GM21390 (cell line): ENCODE results near the gene PRKN.
"Not testable (repeated sequence)": the region's sequence is repeated elsewhere in the genome, so short reads cannot be mapped to it uniquely, and the experiment has no call there.

Experiments used
- ATAC-seq: cut with Tn5 transposase; IDR thresholded peaks from one replicate; pipeline ENCODE4 v1.9.1; 2021; ENCODE audit not compliant: unreplicated experiment

The PRKN gene

DNA sequence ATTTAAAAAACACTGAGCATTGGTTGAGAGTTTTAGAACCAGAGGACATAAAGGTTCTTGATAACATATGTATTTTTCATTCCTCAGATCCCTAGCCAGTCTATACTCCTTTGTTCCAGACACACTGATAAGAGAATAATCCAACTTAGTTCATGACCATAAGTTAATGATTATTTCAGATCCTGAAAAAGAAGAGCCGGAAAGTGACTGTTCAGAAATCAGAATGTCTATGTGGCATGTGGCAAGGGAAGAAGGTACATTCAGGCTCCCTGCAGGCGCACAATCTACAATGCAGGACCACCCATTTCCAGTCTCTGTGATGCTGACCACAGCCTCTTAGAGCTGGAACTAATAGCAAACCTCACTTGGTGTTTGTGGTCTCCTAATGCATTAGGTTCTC, 787.0 kb downstream of the PRKN start:
- ATAC-seq: no peak

DNA sequence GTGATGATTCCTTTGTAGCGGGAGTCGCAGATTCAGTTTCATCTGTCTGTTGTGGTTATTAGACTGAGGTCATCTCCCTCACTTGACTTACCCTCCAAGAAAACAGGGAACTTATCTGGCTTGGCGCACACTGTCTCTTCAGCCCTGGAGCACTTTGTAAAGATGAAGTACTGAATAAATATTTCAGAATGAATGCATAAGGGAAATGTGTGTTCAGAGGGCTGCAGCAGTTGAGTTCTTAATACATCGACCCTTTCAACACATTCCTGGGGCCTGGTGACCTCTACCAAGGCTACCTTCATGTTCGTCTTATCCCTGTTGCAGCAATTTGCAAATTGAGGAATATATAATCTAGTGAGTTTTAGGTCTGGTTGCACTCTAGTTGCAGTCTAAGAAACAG, 801.2 kb downstream of the PRKN start:
- ATAC-seq: no peak

DNA sequence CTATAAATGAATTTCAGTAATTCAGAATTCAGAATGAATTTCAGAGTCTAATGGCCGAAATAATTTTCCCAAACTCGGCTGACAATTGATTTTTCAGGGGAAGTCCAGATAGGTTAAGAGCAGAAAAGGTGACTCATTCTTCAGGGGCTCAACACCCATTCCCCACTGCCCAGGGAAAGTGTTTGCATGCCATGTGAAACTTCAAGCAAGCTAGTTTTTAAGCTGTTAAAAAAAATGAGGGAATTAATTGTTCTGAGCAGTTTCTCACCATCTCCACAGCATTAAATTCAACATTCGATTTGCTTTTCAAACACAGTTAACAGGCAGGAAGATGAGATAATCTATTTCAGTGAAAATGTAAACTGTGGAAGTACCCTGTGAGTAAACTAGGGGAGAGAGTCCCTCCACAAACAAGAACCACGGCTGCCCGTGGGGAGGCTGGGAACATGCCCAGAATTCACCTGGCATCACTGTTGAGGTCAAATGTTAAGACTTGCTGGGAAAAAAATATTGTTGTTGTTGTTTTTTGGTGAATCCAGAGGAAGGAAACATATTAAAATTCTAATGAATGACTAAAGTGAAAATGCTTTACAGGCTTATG, 803.0 kb downstream of the PRKN start:
- ATAC-seq: no peak

DNA sequence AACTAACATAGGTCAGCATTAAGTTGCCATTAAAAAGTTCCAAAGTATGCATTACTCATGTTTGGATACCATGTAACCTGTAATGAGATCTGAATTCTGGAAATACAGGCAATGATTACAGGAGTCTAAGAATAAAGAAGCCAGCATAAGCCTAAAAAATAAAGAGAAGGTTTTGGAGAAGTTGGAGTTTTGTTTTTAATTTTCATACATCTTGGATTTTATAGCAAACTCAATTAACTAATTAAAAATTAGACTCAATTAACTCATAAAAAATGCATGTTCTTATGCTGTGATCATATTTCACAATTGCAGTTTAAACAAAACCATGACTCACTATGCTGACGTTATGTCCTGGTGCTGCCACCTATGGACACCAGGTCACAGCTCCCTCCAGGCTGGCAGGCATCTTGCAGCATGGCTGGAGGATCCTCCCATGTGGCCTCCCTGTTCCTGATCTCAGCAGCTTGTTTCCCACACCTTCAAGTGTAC, 804.9 kb downstream of the PRKN start:
- no peak for ATAC-seq

DNA sequence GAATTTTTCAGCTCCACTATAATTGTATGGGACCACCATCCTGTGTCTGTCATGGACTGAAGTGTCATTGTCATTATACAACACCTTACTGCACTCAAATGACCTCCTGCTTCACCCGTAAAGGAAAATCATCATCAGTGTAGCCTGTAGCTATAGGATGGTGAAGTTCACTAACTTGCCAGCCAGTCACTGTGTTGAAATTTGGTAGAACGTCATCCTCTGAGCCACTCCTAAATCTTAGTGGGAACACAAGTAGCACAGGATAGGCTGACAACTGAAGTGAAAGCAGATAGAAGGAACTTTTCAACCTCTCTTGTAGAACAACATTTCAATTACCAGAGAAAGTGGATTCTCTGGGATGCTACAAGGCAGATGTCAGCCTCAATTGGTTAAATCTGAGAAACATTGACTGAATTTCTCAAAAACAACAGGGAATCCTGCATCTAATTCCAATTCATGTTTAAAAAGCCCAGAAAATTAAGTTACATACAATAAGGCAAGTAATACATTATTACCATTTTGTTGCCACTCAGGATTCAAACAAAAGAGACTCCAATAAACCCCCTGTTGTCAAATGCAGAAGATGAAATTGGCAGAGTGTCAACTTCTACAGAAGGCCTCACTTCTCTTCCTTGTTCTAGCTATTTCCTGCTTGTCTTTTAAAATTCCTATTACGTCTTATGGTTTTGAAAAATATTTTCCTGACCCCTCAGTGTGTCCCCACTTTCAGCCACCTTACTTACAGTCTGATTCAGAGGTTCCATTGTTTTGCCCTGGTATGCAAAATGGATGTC, 805.8 kb downstream of the PRKN start:
- no peak for ATAC-seq

DNA sequence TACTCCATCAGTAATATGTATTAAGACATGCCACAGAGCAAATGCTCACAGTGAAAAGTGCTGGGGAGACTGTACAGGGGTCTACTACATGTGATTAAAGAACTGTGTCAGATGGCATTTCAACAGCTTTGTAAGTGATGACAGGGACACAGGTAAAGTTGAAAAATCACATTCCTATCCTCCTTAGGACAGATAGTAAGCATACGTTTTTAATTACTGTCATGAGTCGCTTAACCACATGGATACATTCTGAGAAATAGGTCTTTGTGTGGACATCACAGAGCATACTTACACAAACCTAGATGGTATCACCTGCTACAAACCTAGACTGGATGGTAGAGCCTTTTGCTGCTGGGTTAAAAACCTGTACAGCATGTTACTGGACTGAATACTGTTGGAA, 807.9 kb downstream of the PRKN start:
- no peak for ATAC-seq

DNA sequence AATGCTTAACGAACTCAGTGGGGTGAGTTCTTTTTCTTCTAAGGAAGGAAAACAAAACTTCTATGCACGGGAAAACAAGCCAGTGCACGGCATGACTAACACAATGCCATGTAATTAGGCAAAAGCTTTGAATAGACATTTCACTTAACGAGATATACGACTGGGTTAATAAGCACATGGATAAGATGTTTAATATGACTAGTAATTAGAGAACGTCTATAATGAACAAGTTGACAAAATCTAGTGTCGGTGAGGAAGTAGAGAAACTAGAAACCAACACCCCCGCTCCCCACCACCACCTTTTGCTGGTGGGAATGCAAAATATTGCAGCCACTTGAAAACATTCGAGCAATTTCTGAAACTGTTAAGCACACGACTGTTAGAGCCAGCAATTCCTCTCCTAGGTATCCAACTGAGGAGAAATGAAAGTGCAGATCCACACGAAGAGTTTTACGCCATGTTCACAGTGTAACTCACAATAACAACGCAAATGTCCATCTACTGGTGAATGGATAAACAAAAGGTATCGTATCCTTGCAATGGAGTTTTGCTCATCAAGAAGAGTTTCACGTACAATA, 808.8 kb downstream of the PRKN start:
- ATAC-seq: no peak

DNA sequence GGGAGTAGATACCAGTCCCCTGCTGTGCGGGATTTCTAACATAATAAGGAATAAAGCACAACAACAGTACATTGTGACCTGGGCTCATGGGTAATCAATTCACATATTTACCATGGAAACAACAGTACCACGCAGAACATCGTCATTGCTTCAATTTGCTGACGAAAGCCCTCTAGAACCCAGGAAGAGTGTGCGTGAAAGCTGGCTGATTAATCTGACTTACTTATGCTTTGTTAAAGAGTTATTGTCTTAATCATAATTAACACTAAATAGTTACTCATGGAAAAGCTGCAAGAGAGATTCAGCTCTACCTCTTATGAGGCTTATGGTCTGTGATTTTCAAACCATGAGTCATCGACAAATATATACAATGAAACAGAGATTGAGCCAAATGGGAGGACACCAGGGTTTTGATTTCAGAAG, 809.4 kb downstream of the PRKN start:
- no peak for ATAC-seq

DNA sequence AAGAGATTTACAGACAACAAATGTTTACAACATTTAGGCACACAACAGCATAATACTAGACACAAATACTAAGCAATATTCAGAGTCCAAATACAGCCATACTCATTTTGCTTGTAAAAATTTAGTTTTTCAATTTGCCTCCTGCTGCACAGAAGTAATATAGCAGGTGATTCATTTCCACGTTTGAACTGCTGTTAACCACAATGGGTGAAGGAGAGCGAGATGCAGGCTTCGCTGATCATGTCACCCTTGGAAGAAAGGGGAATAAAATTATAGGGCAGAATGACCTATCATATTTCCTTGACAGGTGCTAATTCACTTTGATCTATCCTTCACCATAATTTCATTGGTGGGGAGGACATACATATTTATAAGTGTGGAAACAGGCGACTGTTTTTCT, 809.9 kb downstream of the PRKN start:
- ATAC-seq: no peak

DNA sequence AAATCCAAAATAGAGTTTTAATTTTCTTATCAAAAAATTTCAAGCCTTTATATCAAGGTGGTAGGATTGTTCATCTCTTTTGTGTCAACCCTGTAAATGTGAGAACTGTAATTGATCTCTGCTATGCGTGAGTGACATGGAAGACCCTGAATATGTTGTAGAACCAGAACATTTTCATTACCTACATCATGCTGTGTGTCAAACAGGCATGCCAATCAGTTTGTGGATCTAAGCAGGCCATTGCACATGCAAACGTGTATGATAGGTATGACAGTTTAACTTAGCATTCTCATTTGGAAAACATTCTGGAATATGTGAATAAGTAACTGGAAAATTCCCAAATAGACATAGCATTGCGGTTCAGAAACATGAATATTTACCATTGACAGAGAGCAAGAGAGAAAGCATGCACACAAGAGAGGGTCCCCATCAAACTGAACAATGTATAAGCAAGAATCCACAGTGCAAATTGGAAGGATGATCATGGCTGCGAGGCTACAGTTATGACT, 812.1 kb downstream of the PRKN start:
- no peak for ATAC-seq

DNA sequence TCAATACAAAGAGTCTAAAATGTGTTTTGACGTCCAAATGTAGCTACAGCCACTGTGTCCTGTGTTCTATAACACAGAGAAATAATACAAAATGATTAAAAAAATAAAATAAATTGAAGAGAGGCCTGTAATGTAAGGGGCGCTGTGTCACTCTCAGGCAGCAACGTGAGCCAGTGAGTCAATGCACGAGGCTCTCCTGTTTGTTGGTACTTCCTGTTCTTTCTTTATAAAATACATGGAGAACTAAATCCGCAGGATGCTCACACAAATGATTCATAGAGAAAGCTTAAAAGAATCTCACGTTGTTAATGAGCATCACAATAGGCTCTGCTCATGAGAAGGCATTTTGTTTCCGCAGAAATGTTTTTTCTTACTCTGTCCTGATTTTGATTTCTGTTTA, 818.7 kb downstream of the PRKN start:
- ATAC-seq: no peak

DNA sequence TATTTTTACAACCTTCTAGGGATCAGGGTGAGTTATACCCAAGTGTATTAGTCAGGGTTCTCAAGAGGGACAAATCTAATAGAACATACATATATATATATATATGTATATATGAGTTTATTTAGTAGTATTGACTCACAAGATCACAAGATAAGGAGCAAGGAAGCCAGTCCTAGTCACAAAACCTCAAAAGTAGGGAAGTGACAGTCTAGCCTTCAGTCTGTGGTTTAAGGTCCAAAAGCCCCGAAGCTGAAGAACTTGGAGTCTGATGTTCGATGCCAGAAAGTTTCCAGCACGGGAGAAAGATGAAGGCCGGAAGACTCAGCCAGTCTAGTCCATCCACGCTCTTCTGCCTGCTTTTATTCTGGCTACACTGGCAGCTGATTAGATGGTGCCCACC, 821.0 kb downstream of the PRKN start:
- ATAC-seq: no peak

DNA sequence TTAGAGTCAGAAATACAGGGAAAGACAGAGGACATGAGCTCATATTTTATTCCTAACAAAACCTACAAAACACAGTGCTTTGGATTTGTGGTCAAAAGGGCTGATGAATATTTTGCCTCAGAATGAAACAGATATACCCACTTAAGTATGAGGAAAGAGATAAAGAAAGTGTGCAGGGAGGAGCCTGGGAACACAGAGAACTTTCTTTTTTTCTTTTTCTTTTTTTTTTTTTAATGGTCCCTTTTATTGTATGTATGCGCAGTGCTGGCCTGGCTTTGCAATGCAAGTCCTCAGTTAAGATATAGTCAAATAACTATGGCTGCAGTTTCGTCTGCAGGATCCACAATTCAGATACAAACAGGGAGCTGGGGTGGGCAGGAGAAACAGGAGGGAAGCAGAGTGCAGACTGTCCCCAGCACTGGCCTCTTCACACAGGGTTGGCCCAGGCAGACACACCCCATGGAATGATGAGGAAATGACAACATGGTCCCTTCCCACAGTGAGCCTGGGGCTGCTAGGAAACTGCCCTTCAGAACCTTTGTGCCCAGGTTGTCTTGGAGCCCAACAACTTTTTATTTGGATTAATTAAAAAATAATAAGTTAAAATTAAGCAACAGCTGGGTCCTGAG, 823.9 kb downstream of the PRKN start:
- no peak for ATAC-seq

DNA sequence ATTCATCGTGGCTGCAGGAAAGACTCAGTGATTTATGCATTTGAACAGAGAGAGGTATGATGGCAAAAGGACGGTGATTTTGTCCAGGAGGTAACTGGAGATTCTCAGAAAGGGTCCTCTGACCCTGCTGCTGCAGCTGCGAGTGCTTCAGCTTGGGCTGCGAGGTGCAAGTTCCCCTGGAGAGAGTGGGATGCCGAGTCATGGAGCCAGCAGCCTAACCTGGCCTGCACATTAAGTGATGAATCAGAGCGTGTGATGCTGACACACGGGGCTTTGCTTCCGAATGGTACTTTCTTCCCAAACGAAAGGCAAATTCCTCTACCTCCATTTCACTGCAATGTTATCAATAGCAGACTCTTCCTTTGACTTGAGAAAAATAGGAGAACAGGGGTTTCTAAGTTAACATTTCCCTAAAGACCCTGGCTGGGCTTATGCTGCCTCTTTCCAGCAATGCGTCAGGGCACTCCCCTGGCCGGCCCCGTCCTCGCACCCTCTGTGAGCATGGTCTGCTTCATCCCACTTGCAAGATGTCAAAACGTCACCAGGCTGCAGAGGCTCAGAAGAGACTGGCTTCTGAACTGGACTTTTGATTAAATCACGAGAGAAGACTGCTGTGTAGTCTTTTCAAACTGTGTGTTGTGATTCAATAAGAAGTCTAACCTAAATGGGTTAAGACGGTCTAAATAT, 825.7 kb downstream of the PRKN start:
- ATAC-seq: no peak

DNA sequence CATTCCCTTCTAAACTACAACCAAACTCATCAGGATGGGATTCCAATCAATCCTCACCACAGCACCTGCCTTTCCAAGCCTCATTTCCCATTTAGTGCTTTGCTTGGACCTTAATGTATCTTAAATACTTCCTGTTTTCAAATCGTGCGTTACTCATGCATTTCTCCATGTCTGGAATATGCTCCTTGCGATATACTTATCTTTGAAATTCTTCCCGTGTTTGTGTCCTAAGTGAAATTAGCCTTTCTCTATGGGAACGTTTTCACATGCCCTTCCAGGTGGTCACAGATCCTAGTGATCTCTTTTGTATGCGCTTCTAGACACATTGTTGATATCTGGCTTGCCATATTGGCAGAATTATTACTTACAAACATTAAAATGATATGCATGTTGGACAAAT, 833.1 kb downstream of the PRKN start:
- no peak for ATAC-seq

DNA sequence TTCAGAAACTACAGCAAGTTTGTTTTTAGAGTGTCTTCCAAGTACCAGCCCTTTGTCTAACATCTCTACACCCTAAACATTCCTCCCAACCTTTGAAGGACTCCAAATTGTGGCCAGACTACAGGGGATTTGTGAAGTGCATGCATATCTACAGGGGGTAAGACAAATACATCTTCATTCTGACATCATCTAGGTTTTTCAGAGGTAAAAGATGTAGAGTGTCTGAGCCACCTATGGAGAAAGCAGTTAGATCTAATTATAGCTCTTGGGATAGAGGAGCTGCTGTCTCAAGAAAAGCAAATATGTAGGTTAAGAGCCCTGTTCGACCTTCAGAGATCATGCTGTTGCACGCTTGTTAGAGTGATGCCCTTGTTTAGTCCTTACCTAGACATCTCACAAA, 836.0 kb downstream of the PRKN start:
- no peak for ATAC-seq

DNA sequence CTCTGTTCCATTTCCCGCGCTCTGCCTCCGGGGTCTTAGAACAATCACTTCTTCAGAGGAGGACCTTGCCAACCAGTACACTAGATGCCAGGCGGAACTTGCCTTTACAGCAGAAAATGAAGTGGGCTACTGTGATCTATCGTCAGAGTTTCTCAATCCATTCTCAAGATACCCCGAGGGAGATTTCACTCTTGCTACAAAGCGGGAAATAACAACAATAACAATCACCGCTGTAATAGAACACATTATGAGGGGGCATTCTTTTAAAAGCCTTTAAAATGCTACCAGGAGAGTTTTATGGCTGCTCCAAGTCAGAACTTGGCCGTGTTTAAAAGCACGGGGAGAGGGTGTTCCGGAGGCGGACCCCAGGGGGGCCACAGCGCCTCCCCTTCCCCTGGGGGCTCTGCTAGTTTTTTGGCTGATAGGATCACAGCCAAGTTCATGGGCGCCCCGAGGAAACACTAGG, 836.7 kb downstream of the PRKN start:
- ATAC-seq: no peak

DNA sequence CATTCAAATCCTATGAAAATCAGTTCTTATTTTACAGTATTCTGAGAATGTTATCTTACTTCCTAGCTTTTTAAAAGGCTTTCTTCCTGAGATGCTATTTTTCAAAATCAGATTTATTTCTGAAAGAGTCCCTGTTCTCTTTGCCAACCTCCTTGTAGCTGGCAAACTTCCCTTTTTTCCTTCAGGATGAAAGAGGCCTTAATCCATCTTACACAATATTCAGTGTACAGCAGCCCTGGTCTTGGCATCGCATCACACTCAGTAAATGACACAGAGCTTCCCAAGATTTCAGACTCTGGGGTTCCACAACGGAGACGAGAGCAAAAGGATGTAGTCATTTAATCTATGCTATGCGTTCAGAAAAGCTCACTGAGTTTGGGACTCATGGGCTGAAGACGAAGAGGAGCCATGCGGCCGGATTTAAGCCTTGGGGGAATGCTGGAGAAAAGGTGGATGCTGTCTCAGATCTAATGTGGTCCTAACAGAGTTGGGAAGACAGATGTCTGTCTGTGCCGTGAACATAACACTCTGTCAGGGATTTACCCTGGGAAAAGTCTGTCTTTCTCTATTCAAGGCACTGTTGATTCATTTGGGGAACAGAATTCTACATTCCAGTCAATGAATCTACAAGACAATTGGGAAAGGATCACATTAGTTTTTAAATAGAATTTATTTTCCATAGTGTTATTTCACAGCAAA, 837.3 kb downstream of the PRKN start:
- no peak for ATAC-seq

DNA sequence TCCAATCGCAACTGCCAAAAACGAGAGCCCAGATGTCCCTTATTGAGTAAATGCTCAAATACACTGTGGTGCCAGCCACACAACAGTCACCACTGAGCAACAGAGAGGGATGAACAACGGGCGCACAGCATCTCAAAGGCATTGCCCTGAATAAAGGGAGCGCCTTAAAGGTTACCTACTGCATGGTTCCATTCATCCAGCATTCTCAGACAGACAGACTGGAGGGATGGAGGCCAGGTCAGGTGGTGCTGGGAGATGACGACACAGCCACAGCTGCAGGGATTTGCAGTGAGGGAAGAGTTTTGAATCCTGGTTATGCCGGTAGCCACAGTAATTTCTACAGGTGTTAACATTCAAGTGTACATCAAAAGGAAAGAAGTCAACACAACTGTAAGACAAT, 838.2 kb downstream of the PRKN start:
- no peak for ATAC-seq

DNA sequence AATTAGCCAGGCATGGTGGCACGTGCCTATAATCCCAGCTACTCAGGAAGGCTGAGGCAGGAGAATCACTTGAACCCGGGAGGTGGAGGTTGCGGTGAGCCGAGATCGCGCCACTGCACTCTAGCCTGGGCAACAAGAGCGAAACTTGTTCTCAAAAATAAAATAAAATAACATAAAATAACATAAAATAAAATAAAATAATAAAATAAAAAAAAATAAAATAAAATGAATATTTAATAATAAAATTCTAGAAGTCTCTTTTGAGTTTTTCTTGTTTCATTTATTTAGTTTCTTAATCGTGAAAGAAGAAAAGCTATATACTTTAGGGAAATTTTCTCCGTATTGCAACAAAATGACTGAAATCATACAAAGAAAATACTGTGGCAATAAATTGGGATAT, 841.0 kb downstream of the PRKN start:
- ATAC-seq: not testable (repeated sequence)
